Breast epithelium (tissue), 3 donors: ENCODE data around the gene BRD3.

Experiments
- POLR2A ChIP-seq: fragments of 450-650 bp; IDR thresholded peaks from one replicate; pipeline ENCODE4 v1.6.1; 2016; ENCODE audit warnings: antibody characterized with exemption, mild to moderate bottlenecking, moderate library complexity
- POLR2AphosphoS5 ChIP-seq, 3 donors: sonication (generic); formaldehyde crosslinking; IDR thresholded peaks; one replicate each; pipeline ENCODE4 v1.6.1; 2017; ENCODE audit warnings: antibody characterized with exemption in 3 of 3

DNA sequence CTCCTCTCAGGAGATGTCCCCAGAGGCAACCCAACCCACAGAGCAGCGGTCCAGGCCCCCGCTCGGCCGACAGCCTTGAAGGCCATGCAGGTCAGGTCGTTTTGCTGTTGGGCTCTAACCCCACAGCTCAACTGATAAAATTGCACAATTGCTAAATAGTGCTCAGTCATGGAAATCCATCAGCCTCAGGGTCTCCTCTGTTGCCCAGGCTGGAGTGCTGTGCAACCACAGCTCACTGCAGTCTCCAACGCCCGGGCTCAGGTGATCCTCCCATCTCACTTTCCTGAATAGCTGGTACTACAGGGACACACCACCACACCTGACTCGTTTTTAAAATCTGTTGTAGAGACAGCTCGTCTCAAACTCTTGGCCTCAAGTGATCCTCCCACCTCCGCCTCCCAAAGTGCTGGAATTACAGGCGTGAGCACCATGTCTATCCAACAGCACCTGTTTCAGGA lies 24.3 kb downstream of the BRD3 start:
- TF ChIP-seq POLR2AphosphoS5 (IDR thresholded peaks at IDR 0.05) (no peak), POLR2A (no peak)
